Left lobe of liver (tissue), 2 donors: Measurements from ENCODE around the gene LCN15. TPM values are rescaled to one million over a fixed set of nuclear protein-coding genes. Genes with fewer than 3 reads are reported as not detected.

Experiments
- ATAC-seq: fragments of 200-7000 bp; cut with Tn5 transposase; one replicate; pipeline ENCODE4 v1.9.1; 2020; ENCODE audit warnings: mild to moderate bottlenecking, moderate library complexity
- DNase-seq: peaks from one replicate; pipeline ENCODE4 v3.0.0-alpha.2; 2020; ENCODE audit warnings: low spot score
- total RNA-seq: library from RNA; stranded (reverse); gene quantifications from one replicate; pipeline ENCODE4 v1.2.1, GENCODE V29; 2021
- donor health status: DM: no; HTN: no; CAD: no; lungs with moderate emphysema.
- donor health status: DM: no; HTN: yes; CAD: no.

Gene LCN15
- total RNA-seq, 1 donor from 2014 or later, result not detected

DNA sequence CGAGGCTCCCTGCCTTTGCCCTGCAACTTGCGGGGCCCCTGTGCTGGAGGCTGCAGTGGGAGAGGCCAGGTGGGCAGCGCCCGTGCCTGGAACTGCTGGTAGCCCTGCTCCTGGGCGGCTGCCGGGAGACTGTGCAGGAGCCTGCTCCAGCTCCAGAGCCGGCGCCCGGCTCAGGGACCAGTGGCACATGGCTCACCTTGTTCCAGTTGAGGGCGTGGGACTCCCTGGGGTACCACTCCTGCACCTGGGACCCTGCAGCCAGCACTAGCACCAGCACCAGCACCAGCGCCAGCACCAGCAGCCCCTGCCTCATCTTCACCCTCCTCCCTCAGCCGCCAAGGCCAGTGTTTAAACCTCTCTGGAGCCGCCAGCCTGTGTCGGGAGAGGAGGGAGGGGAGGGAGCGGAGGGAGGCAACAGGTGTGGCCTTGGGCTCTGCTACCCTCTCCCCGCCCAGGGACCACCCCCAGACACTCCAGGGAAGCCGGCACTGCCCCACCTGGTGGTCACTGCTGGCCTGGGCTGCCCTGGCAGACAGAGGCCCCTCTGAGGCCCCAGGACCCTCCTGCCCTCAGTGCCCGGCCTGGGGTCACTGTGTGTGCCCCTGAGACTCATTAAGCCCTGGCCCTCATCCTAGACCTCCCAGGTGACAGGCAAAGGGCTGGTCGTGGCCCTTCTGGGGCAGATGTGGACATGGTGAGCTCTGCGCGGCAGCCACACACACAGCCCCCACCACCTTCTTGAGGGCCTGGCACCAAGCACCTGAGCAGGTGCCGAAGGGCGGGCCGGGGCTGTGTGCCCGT, 21.5 kb downstream of the LCN15 start, which contains the start of gene LCN10:
Gene LCN10, minus strand, starts transcription at position 350 of the 801 bp plus-strand sequence. Its CDS starts 37 bp downstream, at position 313.
- peak; percentile 6 for ATAC-seq
- DNase-seq, result no peak

- DNase-seq, result no peak
- no peak for ATAC-seq
Observed at GRCh38 chr9:136741883-136742571, 22.3 kb downstream of the LCN15 start.

DNA sequence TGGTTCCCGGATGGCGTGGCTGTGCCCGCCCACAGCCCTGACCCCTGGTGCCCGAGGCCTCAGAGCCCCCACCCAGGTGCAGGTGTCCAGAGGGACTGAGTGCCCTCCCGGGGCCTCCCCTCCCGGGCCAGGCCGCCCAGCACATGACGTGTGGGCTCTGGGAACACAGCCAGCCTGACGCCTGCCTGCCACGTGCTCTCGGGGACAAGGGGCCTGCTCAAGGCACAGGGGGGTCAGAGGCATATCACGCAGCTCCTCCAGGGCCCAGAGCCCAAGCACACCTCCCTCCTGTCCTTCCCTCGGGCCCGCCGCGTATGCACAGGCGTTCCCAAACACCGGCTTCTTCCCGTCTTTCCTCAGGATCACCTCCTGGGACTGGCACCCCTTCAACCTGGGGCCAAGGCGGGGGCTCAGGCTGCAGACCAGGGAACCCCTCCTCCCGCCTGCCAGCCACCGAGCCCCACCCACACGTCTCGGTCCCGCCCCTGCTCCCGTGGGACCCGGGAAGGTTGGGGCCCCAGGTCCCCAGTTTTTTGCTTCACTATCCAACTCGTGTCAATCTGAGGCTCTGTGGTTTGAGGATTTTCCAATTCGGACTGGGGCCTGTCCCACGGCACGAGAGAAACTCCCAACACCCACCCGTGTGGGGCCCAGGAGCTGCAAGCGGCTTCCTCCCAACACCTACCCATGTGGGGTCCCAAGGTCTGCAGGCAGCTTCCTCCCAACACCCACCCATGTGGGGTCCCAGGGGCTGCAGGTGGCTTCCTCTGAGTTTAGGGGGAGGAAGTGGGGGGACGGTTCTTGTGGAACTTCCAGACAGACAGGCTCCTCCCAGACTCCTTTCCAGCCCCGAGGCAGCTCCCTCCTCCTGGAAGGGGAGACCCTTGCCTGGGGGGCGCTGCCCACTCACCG, 23.1 kb downstream of the LCN15 start:
- DNase-seq (no peak), ATAC-seq (peak; percentile 67)

- no peak for ATAC-seq
- no peak for DNase-seq
Observed at GRCh38 chr9:136740491-136740890, 23.8 kb downstream of the LCN15 start.

- DNase-seq, result no peak
Observed at GRCh38 chr9:136740069-136740468, 24.2 kb downstream of the LCN15 start.

GRCh38 chr9:136739509-136739908, 24.8 kb downstream of the LCN15 start:
- ATAC-seq (no peak), DNase-seq (no peak)

More at GRCh38 chr9:136740069-136740468, 24.2 kb downstream of the LCN15 start:
- no peak for ATAC-seq

DNA sequence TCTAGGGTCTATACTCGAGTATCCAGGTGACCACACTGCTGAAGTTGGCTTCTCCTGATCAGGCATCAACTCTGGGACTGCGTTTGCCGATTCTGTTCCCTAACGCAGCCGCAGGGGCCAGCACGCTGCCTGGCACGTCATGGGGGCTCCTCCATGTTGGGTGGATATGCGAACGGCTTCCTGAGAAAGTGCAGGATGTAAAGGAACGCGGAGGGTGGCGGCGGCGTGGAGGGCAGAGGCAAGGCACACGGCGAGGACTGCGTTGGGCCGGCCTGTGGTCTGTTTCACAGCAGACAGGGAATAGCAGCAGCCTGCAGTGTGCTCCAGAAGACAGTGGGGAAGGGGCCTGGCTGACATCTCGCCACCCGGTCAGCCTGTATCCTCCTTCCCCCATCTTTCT, 25.4 kb downstream of the LCN15 start:
- ATAC-seq (no peak), DNase-seq (no peak)

DNA sequence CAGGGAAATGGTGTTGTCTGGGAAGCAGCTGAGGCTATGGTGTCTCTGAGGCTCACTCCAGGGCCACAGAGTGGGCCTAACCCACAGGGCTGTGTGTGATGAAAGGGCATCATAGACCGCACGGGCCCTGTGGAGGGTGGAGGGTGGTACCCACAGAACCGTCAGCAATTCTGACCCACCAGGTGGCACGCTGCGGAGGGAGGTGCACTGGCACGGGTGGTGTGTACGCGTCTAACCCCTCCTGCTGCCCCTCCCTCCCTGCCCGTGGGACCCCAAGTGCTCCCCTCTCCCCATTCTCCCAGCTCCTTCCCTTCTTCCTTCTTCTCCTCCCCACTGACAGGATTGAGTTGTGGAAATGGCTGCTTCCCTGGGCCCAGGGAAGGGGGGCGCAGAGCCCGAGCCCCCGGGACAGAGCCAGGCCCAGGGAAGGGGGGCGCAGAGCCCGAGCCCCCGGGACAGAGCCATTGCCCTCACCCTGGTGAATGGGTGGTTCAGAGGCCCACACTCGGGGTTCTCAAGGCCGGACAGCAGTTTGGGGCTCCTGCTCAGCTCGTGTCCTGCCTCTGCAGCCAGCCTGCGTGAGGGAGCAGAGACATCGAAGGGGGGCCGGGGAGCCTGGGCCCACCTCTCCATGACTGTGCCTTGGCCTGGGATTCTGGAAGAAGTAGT, 28.4 kb downstream of the LCN15 start:
- ATAC-seq, result no peak
- DNase-seq, result no peak

DNA sequence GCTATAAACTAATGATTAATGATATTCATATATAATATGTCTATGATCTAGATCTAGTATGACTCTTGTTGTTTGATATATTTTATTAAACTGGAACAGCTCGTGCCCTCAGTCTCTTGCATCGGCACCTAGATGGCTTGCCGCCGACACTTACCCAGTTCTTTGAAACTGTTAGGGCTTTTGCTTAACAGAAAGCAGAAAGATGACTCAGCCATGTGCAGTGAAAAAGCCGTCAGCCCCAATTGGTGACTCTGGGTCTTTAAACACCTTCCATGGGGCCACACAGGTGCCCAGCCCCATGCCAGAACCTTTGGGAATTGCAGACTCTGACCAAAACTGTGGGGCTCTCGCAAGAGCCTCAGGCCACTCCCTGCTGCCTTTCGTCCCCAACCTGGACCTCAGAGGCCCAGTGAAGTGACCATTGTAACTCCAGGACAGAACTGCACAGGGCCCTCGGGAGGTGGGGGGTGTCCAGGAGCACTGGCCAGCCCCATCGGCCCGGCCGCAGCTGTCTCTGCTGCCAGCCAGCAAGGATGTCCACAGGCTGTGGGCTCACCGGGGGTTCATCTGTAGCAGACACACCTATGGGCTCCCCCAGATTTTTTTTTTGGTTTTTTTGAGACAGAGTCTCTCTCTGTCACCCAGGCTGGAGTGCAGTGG, 29.4 kb downstream of the LCN15 start:
- no peak for DNase-seq

DNA sequence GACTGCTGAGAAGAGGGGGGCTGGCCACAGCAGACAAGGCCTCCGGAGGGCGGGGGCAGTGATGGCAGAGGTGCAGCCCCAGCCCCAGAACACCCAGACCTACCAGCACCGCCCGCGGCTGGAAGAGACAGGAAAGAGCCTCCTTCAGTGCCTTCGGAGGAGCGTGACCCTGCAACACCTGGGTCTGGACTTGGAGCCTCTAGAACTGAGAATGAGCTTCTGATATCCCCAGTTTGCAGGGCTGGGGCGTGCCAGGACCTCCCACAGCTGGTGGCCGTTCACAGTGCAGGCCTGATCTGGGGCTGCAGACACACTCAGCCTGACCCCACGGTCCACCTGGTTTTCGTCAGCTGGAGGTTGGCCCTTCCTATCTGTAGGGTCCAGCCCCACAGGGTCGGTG, 30.7 kb downstream of the LCN15 start:
- DNase-seq, result no peak
- no peak for ATAC-seq

More for the DNA sequence above, 29.4 kb downstream of the LCN15 start:
- no peak for ATAC-seq

- DNase-seq, result no peak
- no peak for ATAC-seq
Observed at GRCh38 chr9:136732444-136733178, 31.7 kb downstream of the LCN15 start.

- ATAC-seq (no peak), DNase-seq (no peak)
Observed at GRCh38 chr9:136729926-136730325, 34.4 kb downstream of the LCN15 start.

GRCh38 chr9:136729144-136729543, 35.2 kb downstream of the LCN15 start:
- DNase-seq (no peak), ATAC-seq (peak; percentile 54)

GRCh38 chr9:136728548-136729123, 35.7 kb downstream of the LCN15 start:
- no peak for DNase-seq
- ATAC-seq, result peak; percentile 53

DNA sequence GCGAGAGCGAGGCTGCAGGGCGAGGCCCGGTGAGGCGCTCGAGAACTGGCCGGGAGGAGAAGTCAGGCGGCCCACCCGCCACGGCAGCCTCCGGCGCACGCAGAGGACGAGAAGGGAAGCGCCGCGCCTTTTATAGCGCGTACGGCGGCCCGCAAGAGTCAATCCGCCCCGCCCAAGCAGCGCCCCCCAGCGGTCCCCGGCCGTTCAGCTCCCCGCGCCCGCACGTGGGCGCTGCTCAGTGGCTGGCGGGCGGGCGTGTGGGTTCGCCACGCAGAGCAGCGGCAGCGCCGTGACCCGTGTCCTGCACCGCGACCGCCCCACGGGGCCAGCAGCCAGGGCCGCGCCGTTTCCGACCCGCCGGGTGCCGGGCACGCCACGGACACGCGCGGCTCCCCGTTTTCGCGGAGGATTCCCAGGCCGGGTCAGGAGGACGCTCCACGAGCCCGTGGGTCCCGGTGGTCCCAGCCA, 36.2 kb downstream of the LCN15 start:
- ATAC-seq (peak; percentile 83), DNase-seq (peak; percentile 92)

- no peak for DNase-seq
- ATAC-seq, result peak; percentile 33
Observed at GRCh38 chr9:136726631-136727191, 37.6 kb downstream of the LCN15 start.

GRCh38 chr9:136726118-136726517, 38.2 kb downstream of the LCN15 start:
- no peak for ATAC-seq
- no peak for DNase-seq

GRCh38 chr9:136725612-136726011, 38.7 kb downstream of the LCN15 start:
- no peak for ATAC-seq
- DNase-seq, result no peak
